Stomach (tissue), 9 donors: ENCODE results near the gene SLC24A3. TPM values are rescaled to one million over a fixed set of nuclear protein-coding genes. Genes with fewer than 3 reads are reported as not detected.

Experiments
- DNase-seq, 2 donors: peaks; one replicate each; pipeline versions ENCODE4 v3.0.0 to v3.0.0-alpha.2; 2013 to 2019
- H3K27ac ChIP-seq, 5 donors: fragments of 200-600 bp in 4 of 5; sonication (generic) in 4 of 5; one replicate each; pipeline ENCODE4 v1.5.1; 2013 to 2019; ENCODE audit warnings: mild to moderate bottlenecking in 1 of 5, moderate library complexity in 1 of 5
- H3K27me3 ChIP-seq, 3 donors: fragments of 200-600 bp; sonication (generic); one replicate each; pipeline ENCODE4 v1.5.1; 2017 to 2019; ENCODE audit warnings: mixed run types in 1 of 3
- H3K36me3 ChIP-seq, 4 donors: fragments of 200-600 bp; sonication (generic); 1 replicate in 3 of 4; 2 replicates in 1 of 4; pipeline ENCODE4 v1.5.1; 2016 to 2019
- H3K4me1 ChIP-seq, 4 donors: fragments of 200-600 bp; sonication (generic); one replicate each; pipeline ENCODE4 v1.5.1; 2016 to 2019
- H3K4me3 ChIP-seq, 4 donors: fragments of 200-600 bp; sonication (generic) in 3 of 4; one replicate each; pipeline ENCODE4 v1.5.1; 2016 to 2019; ENCODE audit warnings: mild to moderate bottlenecking in 1 of 4
- H3K9me3 ChIP-seq, 4 donors: fragments of 200-600 bp; sonication (generic); one replicate each; pipeline ENCODE4 v1.5.1; 2016 to 2019
- EP300 ChIP-seq: sonication (generic); formaldehyde crosslinking; IDR thresholded peaks from one replicate; pipeline ENCODE4 v1.6.1; 2017; ENCODE audit warnings: antibody characterized with exemption
- POLR2A ChIP-seq, 4 donors: fragments of 450-650 bp; IDR thresholded peaks; one replicate each; pipeline ENCODE4 v1.6.1; 2016; ENCODE audit warnings: antibody characterized with exemption in 4 of 4, control low read depth in 2 of 4, mild to moderate bottlenecking in 1 of 4, moderate library complexity in 1 of 4
- POLR2AphosphoS5 ChIP-seq, 3 donors: sonication (generic); formaldehyde crosslinking; IDR thresholded peaks; one replicate each; pipeline ENCODE4 v1.6.1; 2016; ENCODE audit warnings: antibody characterized with exemption in 3 of 3
- WGBS, 5 donors: extraction: QIAGEN DNeasy Blood & Tissue Kit in 3 of 5; methylation state at CpG; one replicate each; pipeline versions ENCODE4 v1.1.5 to v1.1.7; 2013 to 2018; 5-methylcytosine and 5-hydroxymethylcytosine counted together
- intact Hi-C: fragments of 100-400 bp; cut with DNase I; formaldehyde crosslinking; loops from one replicate; pipeline ENCODE4 v1.15.1; 2023; ENCODE audit warnings: low total_unique reads
- polyA plus RNA-seq, 3 donors: library from polyadenylated mRNA; stranded (reverse); fragments of 200-250 nt; gene quantifications; one replicate each; pipeline ENCODE4 v1.2.3, GENCODE V29; 2013
- total RNA-seq, 5 donors: library from RNA; depleted of rRNA; stranded (reverse); fragments of >200 nt; gene quantifications; one replicate each; pipeline versions ENCODE4 v1.1.0 to v1.2.3, GENCODE V29; 2014 to 2016
- TF ChIP-seq, protein P1 (sequence below), 7 experiments: fragments of 450-650 bp in 4 of 7; fragments of 200-600 bp in 3 of 7; sonication (generic) in 3 of 7; IDR thresholded peaks; one replicate each; pipeline ENCODE4 v1.5.1; 2016 to 2019; ENCODE audit warnings: antibody characterized with exemption in 7 of 7, control low read depth in 2 of 7, mild to moderate bottlenecking in 1 of 7
- donor health status: healthy with polysubstance abuse.
- donor health status: Bipolar disorder and iron deficiency.
- donor health status: healthy.

SLC24A3 gene
- total and polyA plus RNA-seq, 8 donors: 1.8 to 9.0 (median 4.5) TPM

DNA sequence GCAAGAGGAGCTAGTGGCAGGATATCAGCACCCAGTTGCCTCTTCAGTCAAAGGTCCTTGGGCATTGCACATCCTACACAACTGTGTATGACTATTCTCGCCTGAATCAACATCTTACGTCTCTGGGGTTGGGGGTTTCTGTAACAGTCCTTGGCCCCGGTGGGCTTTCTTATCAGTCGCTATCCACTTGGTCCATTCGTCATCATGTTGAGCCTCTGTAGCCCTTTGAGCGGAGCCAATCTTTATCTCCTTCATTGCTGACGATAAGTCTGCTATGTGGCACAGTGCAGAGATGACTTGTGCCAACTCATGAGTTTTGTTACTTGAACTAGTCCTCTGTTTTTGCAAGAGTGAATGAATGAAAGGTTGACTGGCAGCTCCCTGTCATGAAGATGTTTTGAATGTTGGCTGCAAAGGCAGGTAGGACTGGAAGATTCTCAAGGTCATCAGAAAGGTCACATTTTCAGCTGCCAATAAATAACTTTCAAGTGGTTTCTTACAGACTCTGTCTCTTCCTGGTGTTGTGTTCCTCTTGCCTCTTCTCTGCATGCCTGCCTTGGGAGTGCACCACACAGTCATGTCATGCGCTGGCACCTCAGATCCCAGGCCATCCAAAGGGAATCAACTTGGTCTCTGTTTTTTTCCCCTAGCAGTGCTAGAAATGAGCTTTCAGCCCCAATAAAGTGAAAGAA lies 238.9 kb downstream of the SLC24A3 start:
- H3K4me3 ChIP-seq: no peak overlapping the region
- no peak overlapping the region for H3K27ac ChIP-seq
- peaks cover 0 to 24% (median 5%) of the 10 kb centered on the region in 4 donors for H3K4me1 ChIP-seq
- TF ChIP-seq, protein P1, sequence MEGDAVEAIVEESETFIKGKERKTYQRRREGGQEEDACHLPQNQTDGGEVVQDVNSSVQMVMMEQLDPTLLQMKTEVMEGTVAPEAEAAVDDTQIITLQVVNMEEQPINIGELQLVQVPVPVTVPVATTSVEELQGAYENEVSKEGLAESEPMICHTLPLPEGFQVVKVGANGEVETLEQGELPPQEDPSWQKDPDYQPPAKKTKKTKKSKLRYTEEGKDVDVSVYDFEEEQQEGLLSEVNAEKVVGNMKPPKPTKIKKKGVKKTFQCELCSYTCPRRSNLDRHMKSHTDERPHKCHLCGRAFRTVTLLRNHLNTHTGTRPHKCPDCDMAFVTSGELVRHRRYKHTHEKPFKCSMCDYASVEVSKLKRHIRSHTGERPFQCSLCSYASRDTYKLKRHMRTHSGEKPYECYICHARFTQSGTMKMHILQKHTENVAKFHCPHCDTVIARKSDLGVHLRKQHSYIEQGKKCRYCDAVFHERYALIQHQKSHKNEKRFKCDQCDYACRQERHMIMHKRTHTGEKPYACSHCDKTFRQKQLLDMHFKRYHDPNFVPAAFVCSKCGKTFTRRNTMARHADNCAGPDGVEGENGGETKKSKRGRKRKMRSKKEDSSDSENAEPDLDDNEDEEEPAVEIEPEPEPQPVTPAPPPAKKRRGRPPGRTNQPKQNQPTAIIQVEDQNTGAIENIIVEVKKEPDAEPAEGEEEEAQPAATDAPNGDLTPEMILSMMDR (IDR thresholded peaks at IDR 0.05): no peak
- TF ChIP-seq POLR2AphosphoS5 (IDR thresholded peaks at IDR 0.05) (no peak), EP300 (no peak), POLR2A (IDR thresholded peaks at IDR 0.05) (no peak)
- no peaks in the 10 kb centered on the region for H3K27me3 ChIP-seq
- no peaks in the 10 kb centered on the region for H3K36me3 ChIP-seq
- intact Hi-C loops: no loop called here
- no peak for DNase-seq
- WGBS, 5 donors: 67 to 83% (median 74%) methylated on average over 8 of the region's 8 CpGs
- no peaks in the 10 kb centered on the region for H3K9me3 ChIP-seq

DNA sequence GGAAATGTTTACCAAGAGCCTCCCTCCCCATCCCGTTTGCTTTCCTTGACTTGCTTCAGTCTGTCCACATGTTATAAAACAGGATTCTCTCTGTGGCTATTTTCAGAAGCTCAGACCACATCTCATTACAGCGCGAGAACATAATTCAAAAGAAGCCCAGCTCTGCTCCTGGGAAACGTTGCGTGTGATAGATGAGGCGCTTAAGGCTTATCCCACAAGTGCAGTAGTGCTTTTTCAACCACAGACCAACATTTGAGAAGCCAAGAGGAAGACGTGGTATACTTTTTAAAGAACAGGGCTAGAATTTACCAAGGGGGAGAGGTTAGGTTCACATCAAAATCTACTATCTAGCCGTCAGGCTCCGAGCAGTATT lies 239.5 kb downstream of the SLC24A3 start:
- WGBS, 5 donors: 49 to 73% (median 60%) methylated on average over 9 of the region's 9 CpGs
- H3K27ac ChIP-seq: no peak overlapping the region
- H3K27me3 ChIP-seq: no peaks in the 10 kb centered on the region
- no peak for TF ChIP-seq EP300
- no peak for TF ChIP-seq POLR2A (IDR thresholded peaks at IDR 0.05)
- no peak for TF ChIP-seq POLR2AphosphoS5 (IDR thresholded peaks at IDR 0.05)
- TF ChIP-seq, protein P1 (IDR thresholded peaks at IDR 0.05): no peak
- no peaks in the 10 kb centered on the region for H3K9me3 ChIP-seq
- H3K4me3 ChIP-seq: no peak overlapping the region
- H3K4me1 ChIP-seq: peaks cover 0 to 29% (median 5%) of the 10 kb centered on the region in 4 donors
- intact Hi-C loops: no loop called here
- peak in 1 of 2 donors; percentile 60 for DNase-seq
- no peaks in the 10 kb centered on the region for H3K36me3 ChIP-seq

DNA sequence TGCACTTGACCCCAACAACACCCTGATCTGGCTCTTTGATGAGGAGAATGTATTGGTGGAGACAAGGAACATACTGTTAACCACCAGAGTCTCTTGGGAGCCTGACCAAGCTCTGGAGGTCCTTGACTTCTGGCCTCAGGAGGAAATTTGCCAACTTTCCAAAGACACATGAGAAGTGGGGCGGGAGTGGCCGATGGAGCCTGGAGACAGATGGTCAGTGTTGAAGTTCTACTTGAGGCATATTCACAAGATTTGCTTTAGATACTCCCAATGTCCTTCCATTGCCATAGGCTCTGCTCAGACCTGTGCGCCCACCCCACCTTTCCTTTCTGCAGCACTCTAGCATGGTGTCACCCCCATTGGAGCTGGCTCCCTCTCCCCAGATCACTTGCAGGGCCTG lies 241.0 kb downstream of the SLC24A3 start:
- peaks cover 0 to 31% (median 5%) of the 10 kb centered on the region in 4 donors for H3K4me1 ChIP-seq
- WGBS, 5 donors: 87 to 97% (median 94%) methylated on average over 3 of the region's 3 CpGs
- no peak for TF ChIP-seq POLR2AphosphoS5 (IDR thresholded peaks at IDR 0.05)
- TF ChIP-seq, protein P1 (IDR thresholded peaks at IDR 0.05): no peak
- TF ChIP-seq EP300: no peak
- TF ChIP-seq POLR2A (IDR thresholded peaks at IDR 0.05): no peak
- intact Hi-C loops: no loop called here
- H3K36me3 ChIP-seq: no peaks in the 10 kb centered on the region
- no peaks in the 10 kb centered on the region for H3K9me3 ChIP-seq
- no peaks in the 10 kb centered on the region for H3K27me3 ChIP-seq
- no peak for DNase-seq
- no peak overlapping the region for H3K4me3 ChIP-seq
- H3K27ac ChIP-seq: no peak overlapping the region

DNA sequence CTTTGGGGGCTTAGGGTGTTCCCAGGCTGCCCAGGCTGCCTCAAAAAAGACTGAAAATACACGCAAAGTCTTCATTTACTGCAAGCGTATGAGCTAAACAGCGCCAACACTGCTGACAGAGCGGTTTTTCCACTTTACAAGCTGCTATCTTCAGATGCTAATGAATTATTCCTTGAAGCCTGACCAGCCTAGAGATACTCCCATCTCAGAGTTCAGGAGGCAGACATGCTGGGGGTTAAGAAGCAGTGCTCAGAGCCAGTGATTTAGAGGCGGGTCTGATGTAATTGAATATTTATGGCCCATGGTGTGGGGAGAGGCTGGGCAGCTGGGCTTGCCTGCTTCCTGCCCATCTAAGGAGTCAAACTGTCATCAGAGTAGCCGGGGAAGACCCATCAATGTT lies 241.4 kb downstream of the SLC24A3 start:
- H3K9me3 ChIP-seq: no peaks in the 10 kb centered on the region
- H3K27ac ChIP-seq: no peak overlapping the region
- peak in 1 of 2 donors; percentile 34 for DNase-seq
- no peaks in the 10 kb centered on the region for H3K27me3 ChIP-seq
- WGBS, 5 donors: 79 to 91% (median 89%) methylated on average over 6 of the region's 6 CpGs
- intact Hi-C loops: no loop called here
- no peaks in the 10 kb centered on the region for H3K36me3 ChIP-seq
- H3K4me3 ChIP-seq: no peak overlapping the region
- TF ChIP-seq POLR2AphosphoS5 (IDR thresholded peaks at IDR 0.05): no peak
- TF ChIP-seq, protein P1 (IDR thresholded peaks at IDR 0.05): no peak
- no peak for TF ChIP-seq EP300
- no peak for TF ChIP-seq POLR2A (IDR thresholded peaks at IDR 0.05)
- peaks cover 0 to 29% (median 5%) of the 10 kb centered on the region in 4 donors for H3K4me1 ChIP-seq
